Measurements from ENCODE around the gene NGFR. TPM values are rescaled to one million over a fixed set of nuclear protein-coding genes. Genes with fewer than 3 reads are reported as not detected.

NGFR gene
- polyA plus RNA-seq, 1 donor = 20.4 TPM

GRCh38 chr17:49516180-49516579, 21.1 kb downstream of the NGFR start:
- H3K36me3 ChIP-seq (ENCODE audit: control insufficient read depth, insufficient read depth, low read length) = no peaks in the 10 kb centered on the region
- no peak for DNase-seq
- H3K4me3 ChIP-seq (ENCODE audit: low read length) = no peak overlapping the region
- no CpG with 5 or more reads among the region's 5 CpGs for WGBS (ENCODE audit: insufficient coverage, low lambda C conversion rate)
- peaks cover 10% of the 10 kb centered on the region for H3K4me1 ChIP-seq (ENCODE audit: control insufficient read depth, insufficient read depth, low read length)
- peak overlapping the region; percentile 55 for H3K27ac ChIP-seq (ENCODE audit: low read length)
- peaks cover 8% of the 10 kb centered on the region for H3K27me3 ChIP-seq (ENCODE audit: control insufficient read depth, insufficient read depth, low read length)
- H3K9me3 ChIP-seq (ENCODE audit: control insufficient read depth, low read depth, low read length) = no peaks in the 10 kb centered on the region

- Histone ChIP-seq H3K4me1 (ENCODE audit: control insufficient read depth, insufficient read depth, low read length) (peaks cover 10% of the 10 kb centered on the region), H3K27ac (ENCODE audit: low read length) (no peak overlapping the region), H3K9me3 (ENCODE audit: control insufficient read depth, low read depth, low read length) (no peaks in the 10 kb centered on the region), H3K36me3 (ENCODE audit: control insufficient read depth, insufficient read depth, low read length) (no peaks in the 10 kb centered on the region), H3K4me3 (ENCODE audit: low read length) (no peak overlapping the region), H3K27me3 (ENCODE audit: control insufficient read depth, insufficient read depth, low read length) (peaks cover 7% of the 10 kb centered on the region)
- WGBS (ENCODE audit: insufficient coverage, low lambda C conversion rate) = 97% methylated on average over 5 of the region's 6 CpGs
- no peak for DNase-seq
These were observed 23.4 kb downstream of the NGFR start for GRCh38 chr17:49518346-49519078.

GRCh38 chr17:49519781-49520180, 24.7 kb downstream of the NGFR start:
- Histone ChIP-seq H3K27ac (ENCODE audit: low read length) (no peak overlapping the region), H3K27me3 (ENCODE audit: control insufficient read depth, insufficient read depth, low read length) (peaks cover 7% of the 10 kb centered on the region), H3K36me3 (ENCODE audit: control insufficient read depth, insufficient read depth, low read length) (no peaks in the 10 kb centered on the region), H3K9me3 (ENCODE audit: control insufficient read depth, low read depth, low read length) (no peaks in the 10 kb centered on the region), H3K4me1 (ENCODE audit: control insufficient read depth, insufficient read depth, low read length) (peaks cover 10% of the 10 kb centered on the region), H3K4me3 (ENCODE audit: low read length) (no peak overlapping the region)
- WGBS (ENCODE audit: insufficient coverage, low lambda C conversion rate) = no CpG with 5 or more reads among the region's 7 CpGs
- DNase-seq = no peak

- no peak overlapping the region for H3K4me3 ChIP-seq (ENCODE audit: low read length)
- no peak overlapping the region for H3K27ac ChIP-seq (ENCODE audit: low read length)
- WGBS (ENCODE audit: insufficient coverage, low lambda C conversion rate) = 100% methylated on average over 1 of the region's 10 CpGs
- no peaks in the 10 kb centered on the region for H3K36me3 ChIP-seq (ENCODE audit: control insufficient read depth, insufficient read depth, low read length)
- peaks cover 6% of the 10 kb centered on the region for H3K4me1 ChIP-seq (ENCODE audit: control insufficient read depth, insufficient read depth, low read length)
- H3K27me3 ChIP-seq (ENCODE audit: control insufficient read depth, insufficient read depth, low read length) = peaks cover 7% of the 10 kb centered on the region
- H3K9me3 ChIP-seq (ENCODE audit: control insufficient read depth, low read depth, low read length) = no peaks in the 10 kb centered on the region
- DNase-seq = no peak
These were observed 25.4 kb downstream of the NGFR start for GRCh38 chr17:49520386-49521087.

GRCh38 chr17:49521088-49521450, 26.0 kb downstream of the NGFR start:
- no peak for DNase-seq
- H3K36me3 ChIP-seq (ENCODE audit: control insufficient read depth, insufficient read depth, low read length) = no peaks in the 10 kb centered on the region
- no CpG with 5 or more reads among the region's 8 CpGs for WGBS (ENCODE audit: insufficient coverage, low lambda C conversion rate)
- peaks cover under 1% of the 10 kb centered on the region for H3K4me1 ChIP-seq (ENCODE audit: control insufficient read depth, insufficient read depth, low read length)
- H3K27me3 ChIP-seq (ENCODE audit: control insufficient read depth, insufficient read depth, low read length) = peaks cover 10% of the 10 kb centered on the region
- H3K4me3 ChIP-seq (ENCODE audit: low read length) = no peak overlapping the region
- H3K27ac ChIP-seq (ENCODE audit: low read length) = no peak overlapping the region
- H3K9me3 ChIP-seq (ENCODE audit: control insufficient read depth, low read depth, low read length) = no peaks in the 10 kb centered on the region

GRCh38 chr17:49521471-49522356, 26.6 kb downstream of the NGFR start:
- Histone ChIP-seq H3K4me3 (ENCODE audit: low read length) (no peak overlapping the region), H3K9me3 (ENCODE audit: control insufficient read depth, low read depth, low read length) (no peaks in the 10 kb centered on the region), H3K4me1 (ENCODE audit: control insufficient read depth, insufficient read depth, low read length) (no peaks in the 10 kb centered on the region), H3K27me3 (ENCODE audit: control insufficient read depth, insufficient read depth, low read length) (peaks cover 15% of the 10 kb centered on the region), H3K36me3 (ENCODE audit: control insufficient read depth, insufficient read depth, low read length) (no peaks in the 10 kb centered on the region), H3K27ac (ENCODE audit: low read length) (no peak overlapping the region)
- no peak for DNase-seq
- 88% methylated on average over 3 of the region's 15 CpGs for WGBS (ENCODE audit: insufficient coverage, low lambda C conversion rate)

GRCh38 chr17:49522357-49522890, 27.3 kb downstream of the NGFR start:
- no CpG with 5 or more reads among the region's 6 CpGs for WGBS (ENCODE audit: insufficient coverage, low lambda C conversion rate)
- Histone ChIP-seq H3K27ac (ENCODE audit: low read length) (no peak overlapping the region), H3K9me3 (ENCODE audit: control insufficient read depth, low read depth, low read length) (no peaks in the 10 kb centered on the region), H3K4me1 (ENCODE audit: control insufficient read depth, insufficient read depth, low read length) (no peaks in the 10 kb centered on the region), H3K36me3 (ENCODE audit: control insufficient read depth, insufficient read depth, low read length) (no peaks in the 10 kb centered on the region), H3K27me3 (ENCODE audit: control insufficient read depth, insufficient read depth, low read length) (peaks cover 16% of the 10 kb centered on the region), H3K4me3 (ENCODE audit: low read length) (no peak overlapping the region)
- DNase-seq = no peak

GRCh38 chr17:49523196-49523595, 28.1 kb downstream of the NGFR start:
- Histone ChIP-seq H3K27me3 (ENCODE audit: control insufficient read depth, insufficient read depth, low read length) (peaks cover 21% of the 10 kb centered on the region), H3K9me3 (ENCODE audit: control insufficient read depth, low read depth, low read length) (no peaks in the 10 kb centered on the region), H3K4me1 (ENCODE audit: control insufficient read depth, insufficient read depth, low read length) (no peaks in the 10 kb centered on the region), H3K36me3 (ENCODE audit: control insufficient read depth, insufficient read depth, low read length) (no peaks in the 10 kb centered on the region), H3K4me3 (ENCODE audit: low read length) (no peak overlapping the region), H3K27ac (ENCODE audit: low read length) (no peak overlapping the region)
- DNase-seq = no peak
- WGBS (ENCODE audit: insufficient coverage, low lambda C conversion rate) = no CpG with 5 or more reads among the region's 5 CpGs

- DNase-seq = no peak
- Histone ChIP-seq H3K4me1 (ENCODE audit: control insufficient read depth, insufficient read depth, low read length) (no peaks in the 10 kb centered on the region), H3K27me3 (ENCODE audit: control insufficient read depth, insufficient read depth, low read length) (peaks cover 26% of the 10 kb centered on the region), H3K9me3 (ENCODE audit: control insufficient read depth, low read depth, low read length) (no peaks in the 10 kb centered on the region), H3K27ac (ENCODE audit: low read length) (no peak overlapping the region), H3K36me3 (ENCODE audit: control insufficient read depth, insufficient read depth, low read length) (no peaks in the 10 kb centered on the region), H3K4me3 (ENCODE audit: low read length) (no peak overlapping the region)
- WGBS (ENCODE audit: insufficient coverage, low lambda C conversion rate) = no CpG with 5 or more reads among the region's 11 CpGs
These were observed 28.8 kb downstream of the NGFR start for GRCh38 chr17:49523706-49524472.

All from large intestine (tissue), 3 donors.